GM19455 (cell line): ENCODE results near the gene UBE2M.
"Not testable (repeated sequence)": the region's sequence is repeated elsewhere in the genome, so short reads cannot be mapped to it uniquely, and the experiment has no call there.

ENCODE experiments used
- ATAC-seq: cut with Tn5 transposase; IDR thresholded peaks from one replicate; pipeline ENCODE4 v1.9.1; 2021; ENCODE audit not compliant: unreplicated experiment

UBE2M gene

DNA sequence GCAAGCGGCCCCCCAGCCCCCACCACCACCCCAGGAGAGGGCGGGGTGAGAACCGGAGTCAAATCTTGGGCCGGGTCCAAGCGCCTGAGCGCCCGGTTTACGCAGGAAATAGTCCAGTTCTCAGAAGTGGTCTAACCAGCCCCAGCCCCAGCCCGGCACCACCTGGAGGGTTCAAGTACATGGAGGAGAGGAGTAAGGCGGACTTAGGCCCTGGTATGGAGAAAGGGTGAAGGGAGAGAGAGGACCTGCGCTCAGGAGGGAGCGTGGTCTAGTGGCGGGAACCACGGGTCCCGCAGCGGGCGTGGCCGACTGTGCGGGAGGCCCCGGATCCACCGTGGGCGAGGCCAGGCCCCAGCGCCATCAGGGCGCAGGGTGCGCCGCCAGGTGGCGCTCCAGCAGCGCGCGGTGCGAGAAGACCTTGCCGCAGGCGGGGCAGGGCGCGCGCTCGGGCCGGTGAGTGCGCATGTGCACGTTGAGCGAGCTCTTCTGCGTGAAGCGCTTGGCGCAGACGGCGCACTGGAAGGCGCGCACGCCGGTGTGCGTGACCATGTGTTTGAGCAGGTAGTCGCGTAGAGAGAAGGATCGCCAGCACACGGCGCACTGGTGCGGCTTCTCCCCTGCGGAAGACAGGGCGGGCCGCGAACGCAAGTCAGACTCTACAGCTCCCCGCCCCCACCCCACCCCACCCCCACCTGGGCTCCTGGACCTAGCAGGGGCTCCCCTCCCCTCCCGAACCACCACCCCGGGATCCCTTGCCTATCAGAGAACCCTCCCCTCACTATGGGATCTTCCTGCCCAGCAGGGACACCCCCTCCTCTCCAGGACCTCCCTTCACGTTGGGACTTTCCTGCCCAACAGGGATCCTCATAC lies 44.5 kb downstream of the UBE2M start:
- peak; percentile 59 for ATAC-seq

DNA sequence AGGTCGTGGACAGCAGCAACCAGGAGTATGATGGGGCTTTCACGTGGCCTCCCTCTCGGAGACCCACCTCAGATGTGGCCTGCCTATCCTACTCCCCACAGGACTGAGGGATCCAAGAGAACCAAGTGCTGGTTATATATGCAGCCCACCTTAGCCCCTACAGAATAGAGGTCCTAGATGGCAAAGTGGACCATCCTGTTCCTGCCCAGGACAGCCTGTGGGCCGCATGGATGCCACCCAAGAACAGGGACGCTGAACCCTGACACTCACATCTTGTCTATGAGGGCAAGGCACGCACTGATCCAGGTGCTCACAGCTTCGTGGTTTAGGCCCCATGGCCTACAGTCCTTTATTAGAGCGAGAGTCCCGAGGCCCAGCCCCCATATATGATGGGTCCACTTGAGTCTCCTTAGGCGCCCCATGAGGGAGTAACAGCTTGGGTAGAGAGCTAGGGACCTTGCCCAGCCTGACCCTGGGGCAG lies 45.2 kb downstream of the UBE2M start:
- ATAC-seq, result no peak

DNA sequence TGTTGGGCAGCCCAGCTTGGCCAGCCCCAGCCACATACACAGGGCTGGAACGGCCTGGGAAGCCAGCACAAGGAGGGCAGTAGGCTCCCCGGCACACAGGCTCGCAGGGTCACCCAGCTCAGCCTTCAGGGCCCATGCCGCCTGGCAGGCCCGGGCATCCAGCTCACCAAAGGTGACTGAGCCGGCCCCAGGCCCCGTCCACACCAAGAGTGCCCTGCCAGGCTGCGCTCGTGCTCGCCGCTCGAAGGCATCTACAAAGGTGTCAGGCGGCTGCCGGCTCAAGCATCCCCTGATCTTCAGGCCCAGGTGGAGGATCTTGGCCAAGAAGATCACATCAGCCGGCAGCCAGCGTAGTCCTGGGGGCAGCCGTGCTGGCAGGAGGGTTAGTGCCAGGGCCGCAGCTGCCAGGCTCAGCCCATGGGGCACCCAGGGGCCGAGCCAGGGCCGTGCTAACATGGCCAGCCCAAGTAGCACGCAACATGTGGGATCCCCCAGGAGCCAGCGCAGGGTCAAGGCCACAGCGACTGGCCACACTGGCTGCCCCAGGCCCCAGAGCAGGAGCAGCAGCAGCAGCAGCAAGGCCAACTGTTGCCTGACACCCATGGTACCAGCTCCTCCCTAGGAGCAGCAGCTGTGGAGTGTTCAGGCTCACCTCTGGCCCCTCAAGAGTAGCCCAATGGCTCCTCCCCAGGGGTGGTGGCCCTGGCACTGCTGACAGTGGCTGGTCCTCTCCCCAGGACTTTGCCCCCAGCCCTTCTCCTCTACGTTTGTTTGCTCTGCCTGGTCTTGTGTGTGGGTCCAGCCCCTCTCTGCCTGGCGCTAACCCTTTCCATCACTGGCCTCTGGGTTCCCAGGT lies 46.8 kb downstream of the UBE2M start, which contains the start of gene SLC27A5:
Gene SLC27A5, minus strand, starts transcription at position 640 of the 856 bp plus-strand sequence. Its CDS starts 37 bp downstream, at position 603.
- no peak for ATAC-seq

DNA sequence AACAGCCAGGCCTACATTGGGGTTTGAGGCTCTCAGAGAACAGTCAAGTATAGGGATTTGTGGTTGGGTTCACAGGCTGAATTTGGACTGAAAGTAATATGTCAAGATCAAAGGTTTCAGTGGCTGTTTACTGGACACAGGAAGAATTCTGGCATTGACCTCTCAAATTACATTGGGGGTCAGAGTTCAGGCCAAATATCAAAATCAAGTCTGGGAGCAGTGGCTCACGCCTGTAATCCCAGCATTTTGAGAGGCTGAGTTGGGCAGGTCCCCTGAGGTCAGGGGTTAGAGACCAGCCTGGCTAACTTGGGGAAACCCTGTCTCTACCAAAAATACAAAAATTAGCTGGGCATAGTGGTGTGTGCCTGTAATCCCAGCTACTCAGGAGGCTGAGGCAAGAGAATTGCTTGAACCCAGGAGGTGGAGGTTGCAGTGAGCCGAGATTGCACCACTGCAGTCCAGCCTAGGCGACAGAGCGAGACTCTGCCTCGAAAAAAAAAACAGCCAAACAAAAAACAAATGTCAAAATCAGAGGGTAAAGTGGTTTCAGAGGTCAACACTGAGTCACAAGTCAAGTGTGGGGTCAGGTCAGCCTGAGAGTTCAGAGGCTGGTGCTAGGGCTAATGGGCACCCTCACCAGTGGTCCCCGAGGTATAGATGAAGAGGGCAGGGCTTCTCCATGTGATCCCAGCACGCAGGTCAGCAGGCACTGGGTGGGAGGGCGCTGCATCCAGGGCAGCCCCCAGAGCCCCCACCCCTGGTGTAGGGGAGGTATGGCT lies 48.1 kb downstream of the UBE2M start:
- no peak for ATAC-seq

DNA sequence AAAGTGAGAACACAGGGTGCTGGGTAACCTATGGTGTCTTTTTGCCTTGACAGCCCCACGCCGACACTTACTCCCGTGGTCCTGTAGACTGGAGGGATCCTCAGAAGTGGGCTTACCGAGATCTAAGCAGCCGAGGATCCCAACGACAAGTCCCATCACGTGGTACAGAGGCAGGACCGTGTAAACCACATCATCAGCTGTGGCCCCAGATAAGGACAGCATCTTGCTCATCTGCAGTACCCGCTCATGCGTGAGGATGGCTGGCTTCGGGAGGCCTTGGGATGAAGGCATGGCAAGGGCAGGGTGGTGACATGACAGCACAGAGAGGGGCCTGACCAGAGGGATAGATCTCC lies 48.7 kb downstream of the UBE2M start:
- ATAC-seq, result no peak

DNA sequence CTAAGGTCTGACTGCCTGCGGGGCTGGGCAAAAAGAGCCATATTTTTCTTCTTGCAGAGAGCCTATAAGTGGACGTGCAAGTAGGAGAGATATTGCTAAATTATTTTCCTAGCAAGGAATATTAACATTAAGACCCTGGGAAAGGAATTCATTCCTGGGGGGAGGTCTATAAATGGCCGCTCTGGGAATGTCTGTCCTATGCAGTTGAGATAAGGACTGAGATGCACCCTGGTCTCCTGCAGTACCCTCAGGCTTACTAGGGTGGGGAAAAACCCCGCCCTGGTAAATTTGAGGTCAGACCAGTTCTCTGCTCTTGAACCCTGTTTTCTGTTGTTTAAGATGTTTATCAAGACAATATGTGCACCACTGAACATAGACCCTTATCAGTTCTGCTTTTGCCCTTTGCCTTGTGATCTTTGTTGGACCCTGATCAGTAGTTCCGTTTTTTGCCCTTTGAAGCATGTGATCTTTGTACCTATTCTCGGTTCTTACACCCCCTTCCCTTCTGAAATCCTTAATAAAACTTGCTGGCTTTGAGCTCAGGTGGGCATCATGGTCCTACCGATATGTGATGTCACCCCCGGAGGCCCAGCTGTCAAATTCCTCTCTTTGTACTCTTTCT lies 50.7 kb downstream of the UBE2M start:
- ATAC-seq, result not testable (repeated sequence)
